CD4-positive, alpha-beta T cell treated with Interleukin-6 for 4 hours (primary cell): ENCODE results near the gene SMIM41.

Source experiments
- DNase-seq: peaks from one replicate; pipeline ENCODE4 v3.0.0-alpha.2; 2020; ENCODE audit warnings: mixed read lengths

SMIM41 gene

GRCh38 chr12:52123487-52124186 lies 44.1 kb downstream of the SMIM41 start:
- DNase-seq = no peak

- no peak for DNase-seq
Measured at GRCh38 chr12:52125476-52125900, 46.0 kb downstream of the SMIM41 start.

- no peak for DNase-seq
Measured at GRCh38 chr12:52126050-52126604, 46.6 kb downstream of the SMIM41 start.

DNA sequence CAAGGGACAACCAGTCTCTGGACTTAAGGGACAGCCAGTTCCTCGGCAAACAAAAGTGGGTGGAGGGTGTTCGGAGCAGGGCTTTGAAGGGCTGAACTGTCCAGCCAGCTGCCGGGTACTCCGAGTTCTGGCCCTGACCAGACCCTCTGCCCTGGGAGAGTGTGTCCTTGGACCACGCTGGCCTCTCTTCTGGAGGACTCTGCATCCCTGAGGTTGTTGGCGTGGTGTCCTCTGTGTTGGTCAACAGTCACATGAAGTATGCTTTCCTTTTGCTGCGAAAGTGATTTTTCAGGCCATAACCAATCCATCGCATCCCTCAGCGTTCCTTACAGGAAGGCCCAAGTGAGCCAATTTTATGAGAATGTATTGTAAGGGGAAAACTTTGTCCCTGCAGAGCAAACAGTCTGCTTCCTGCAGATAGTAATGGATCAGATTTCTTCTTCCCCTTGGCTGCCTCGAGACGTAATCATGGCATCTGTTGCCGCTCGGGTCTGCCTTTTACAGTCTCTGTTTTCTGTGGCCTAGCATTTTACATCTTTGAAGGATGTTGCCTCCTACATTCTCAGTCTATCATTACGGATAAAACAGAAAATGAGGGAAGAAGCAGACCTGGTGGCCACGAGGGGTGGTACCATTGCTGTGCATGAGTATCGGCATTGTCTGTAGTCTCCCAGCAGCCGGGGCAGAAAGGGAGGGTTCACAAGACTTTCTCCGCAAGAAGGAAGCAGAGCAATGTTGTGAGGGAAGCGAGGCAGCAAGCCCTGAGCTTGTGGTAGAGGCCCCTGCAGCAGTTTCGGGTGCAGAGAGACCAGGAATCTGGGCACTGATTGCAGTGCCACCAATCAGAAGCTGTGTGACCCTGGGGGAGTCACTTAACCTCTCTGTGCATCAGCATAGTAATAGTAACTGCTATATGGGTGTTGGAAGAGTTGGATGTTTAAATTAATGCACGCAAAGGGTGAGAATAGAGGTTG lies 47.4 kb downstream of the SMIM41 start:
- DNase-seq = no peak

- no peak for DNase-seq
Measured at GRCh38 chr12:52127683-52128450, 48.4 kb downstream of the SMIM41 start.

DNA sequence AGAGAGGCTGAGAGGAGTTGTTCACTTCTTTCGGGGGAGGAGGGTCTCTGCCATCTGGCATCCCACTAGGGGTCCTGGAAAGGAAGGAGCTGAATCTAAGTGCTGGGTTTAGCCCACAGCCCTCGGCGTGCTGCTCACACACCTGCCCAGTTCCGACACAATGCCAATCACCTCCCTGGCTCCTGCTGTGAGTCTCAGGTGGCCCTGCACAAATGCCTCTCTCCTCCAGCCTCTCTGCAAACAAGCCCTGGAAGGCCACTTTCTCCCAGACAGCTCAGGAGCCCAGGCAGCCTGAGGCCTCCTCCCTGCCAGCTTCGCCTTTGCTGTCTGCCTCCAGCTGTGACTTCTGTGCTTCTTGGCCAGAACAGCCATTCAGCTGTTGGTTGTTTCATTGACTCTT lies 51.2 kb downstream of the SMIM41 start:
- no peak for DNase-seq

DNA sequence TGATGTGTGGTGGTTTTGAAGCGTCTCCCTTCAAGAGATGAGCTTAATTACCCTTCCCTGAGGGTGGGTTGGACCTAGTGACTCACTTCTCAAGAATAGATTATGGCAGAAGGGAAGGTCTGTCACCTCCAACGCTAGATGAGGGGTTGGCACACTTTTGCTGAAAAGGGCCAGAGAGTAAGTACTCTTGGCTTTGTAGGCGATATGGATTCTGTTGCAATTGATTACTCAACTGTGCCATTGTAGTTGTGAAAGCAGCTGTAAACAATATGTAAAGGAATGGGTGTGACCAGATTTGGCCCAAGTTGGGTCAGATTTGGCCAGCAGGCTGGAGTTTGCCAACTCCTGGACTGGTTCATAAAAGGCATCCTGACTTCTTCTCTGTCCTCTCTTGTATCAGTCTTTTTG lies 53.3 kb downstream of the SMIM41 start:
- DNase-seq = no peak

- DNase-seq = no peak
Measured at GRCh38 chr12:52137746-52138145, 58.2 kb downstream of the SMIM41 start.

DNA sequence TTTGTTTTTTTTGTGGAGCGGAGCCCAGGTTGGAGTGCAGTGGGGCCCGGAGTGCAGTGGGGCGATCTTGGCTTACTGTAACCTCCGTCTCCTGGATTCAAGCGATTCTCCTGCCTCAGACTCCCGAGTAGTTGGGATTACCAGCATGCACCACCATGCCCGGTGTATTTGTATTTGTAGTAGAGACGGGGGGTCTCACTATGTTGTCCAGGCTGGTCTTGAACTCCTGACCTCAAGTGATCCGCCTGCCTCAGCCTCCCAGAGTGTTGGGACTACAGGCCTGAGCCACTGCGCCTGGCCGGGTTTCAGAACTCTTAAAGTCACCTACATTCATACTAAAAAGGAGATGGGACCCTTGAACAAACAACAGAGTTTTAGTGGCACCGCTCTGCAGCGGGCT lies 59.6 kb downstream of the SMIM41 start:
- DNase-seq = no peak

DNA sequence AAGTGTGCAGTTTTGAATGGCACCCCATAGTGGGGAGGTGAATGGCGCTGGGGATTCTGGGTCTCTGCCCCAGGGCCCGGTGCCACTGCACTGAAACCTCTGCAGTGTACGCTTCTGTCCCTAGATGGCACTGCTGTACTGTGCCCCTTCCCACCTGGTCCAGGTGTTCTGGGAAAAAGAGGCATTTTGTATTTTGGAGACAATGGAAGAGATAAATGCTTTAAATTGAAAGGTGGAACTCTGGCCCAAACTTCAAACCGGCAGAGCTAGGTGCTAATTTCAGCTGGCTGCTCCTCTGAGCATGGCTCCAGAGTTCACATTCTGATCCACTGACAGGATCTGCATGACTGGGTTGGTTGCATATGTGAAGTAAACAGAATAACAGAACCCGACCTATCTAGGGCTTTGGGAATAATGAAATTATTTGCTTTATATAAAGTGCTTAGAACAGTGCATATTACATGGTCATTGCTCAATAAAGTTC lies 60.1 kb downstream of the SMIM41 start:
- peak; percentile 41 for DNase-seq

- DNase-seq = no peak
Measured at GRCh38 chr12:52141306-52141705, 61.8 kb downstream of the SMIM41 start.

DNA sequence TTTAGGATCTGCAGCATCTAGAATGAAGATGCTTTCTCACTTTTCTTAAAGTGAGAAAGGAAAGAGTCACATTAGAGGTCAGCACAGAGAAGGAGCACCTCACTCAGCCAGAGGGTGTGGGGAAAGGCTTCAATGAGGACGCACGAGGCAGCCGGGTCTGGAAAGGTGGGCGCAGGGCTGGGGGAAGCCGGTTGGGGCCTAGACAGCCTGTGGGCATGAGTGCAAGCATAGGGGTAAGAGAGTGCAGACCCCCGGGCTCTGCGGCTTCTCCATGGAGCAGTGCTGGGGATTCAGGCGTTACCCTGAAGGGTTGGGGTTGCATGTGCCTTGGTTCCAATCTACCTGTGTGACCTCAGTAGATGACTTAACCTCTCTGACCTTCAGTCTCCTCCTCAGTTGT lies 62.4 kb downstream of the SMIM41 start:
- DNase-seq = no peak

DNA sequence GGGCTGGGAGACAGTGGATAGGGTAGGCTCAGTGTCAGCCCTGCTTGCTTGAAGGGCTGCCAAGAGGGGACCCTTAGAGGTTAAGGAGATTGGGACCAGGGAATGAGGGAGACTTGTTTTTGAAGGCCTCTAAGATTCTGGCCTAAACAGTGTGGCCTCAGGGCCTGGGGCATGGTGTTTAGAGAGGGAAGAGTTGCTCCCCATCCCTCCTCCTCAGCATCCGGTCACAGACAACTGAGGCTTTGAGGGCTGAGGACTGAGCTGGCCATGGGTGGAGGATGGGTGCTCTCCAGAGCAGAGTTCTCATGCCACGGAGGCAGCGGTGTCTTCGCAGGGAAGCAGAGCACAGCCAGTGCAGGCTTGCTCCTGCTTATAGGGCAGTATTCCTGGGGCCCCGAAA lies 62.9 kb downstream of the SMIM41 start:
- no peak for DNase-seq

GRCh38 chr12:52144512-52145227 lies 65.2 kb downstream of the SMIM41 start:
- no peak for DNase-seq

DNA sequence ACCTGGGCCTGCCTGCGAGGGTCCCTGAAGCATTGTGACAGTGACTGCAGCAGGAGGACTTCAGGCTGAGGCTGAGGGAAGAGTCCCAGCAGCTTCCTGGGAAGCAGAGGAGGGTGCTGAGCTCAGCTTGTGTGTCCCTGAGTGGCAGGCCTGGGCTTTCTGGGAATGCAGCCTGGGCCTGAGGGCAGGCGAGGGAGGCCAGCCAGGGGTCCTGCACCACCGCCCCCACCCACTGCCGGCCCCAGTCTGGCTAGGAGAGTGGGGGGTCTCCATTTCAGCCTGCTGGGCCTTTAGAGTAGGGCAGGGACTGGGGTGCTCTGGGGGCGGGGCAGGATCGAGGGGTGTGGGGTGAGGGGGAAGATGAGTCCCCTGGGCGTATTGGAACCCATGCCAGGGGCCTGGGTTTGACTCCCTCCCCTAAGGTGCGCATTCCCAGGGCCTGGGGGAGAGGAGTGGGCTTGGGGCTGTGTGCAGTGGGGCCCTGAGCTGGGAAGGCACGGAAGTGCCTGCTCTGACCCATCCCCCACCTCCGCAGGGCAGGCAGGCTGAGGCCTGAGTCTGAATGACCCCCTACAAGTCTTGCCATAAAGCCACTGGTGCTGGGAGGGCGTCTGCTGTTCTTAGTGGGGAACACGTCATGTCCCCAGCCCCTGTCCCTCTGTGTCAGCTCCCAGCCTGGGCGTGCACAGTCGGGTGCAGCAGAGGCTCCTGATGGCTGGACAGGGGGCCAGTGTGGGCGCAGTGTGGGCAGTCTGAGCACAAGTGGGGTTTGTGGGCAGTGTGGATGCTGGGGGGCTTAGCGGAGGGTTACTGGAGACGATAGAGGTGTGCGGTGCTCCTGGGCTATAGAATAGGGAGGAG lies 66.0 kb downstream of the SMIM41 start:
- DNase-seq = no peak

- DNase-seq = no peak
Measured at GRCh38 chr12:52146089-52146821, 66.8 kb downstream of the SMIM41 start.

- DNase-seq = no peak
Measured at GRCh38 chr12:52146822-52147366, 67.4 kb downstream of the SMIM41 start.

GRCh38 chr12:52147367-52147963 lies 68.0 kb downstream of the SMIM41 start:
- DNase-seq = no peak

DNA sequence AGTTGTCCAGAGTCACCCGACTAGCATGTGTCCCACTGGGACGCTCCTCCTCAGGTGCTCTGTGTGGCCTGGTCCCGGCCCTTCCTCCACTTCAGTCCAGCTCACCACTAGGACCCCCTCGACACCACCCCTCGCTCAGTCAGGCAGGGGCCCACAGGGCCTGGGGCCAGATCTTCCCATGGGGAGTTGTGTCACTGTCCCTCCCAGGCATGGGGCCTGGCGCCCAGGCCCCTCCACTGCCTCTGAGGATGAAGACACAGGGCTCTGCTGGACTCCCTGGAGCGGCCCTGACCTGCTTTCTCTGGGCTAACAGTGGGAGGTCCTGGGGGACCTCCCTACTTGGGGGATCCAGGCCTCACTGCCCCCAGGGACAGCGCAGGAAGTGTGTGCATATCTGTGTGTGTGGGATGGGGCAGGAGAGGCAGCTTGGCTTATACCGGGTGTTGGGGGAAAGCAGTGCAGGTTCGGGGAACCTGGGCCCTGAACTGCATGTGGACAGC lies 68.5 kb downstream of the SMIM41 start:
- DNase-seq = no peak
